Measurements from ENCODE around the gene RIPK4. TPM values are rescaled to one million over a fixed set of nuclear protein-coding genes. Genes with fewer than 3 reads are reported as not detected.

The RIPK4 gene
- total and polyA plus RNA-seq, 2 of the 13 experiments (the other 11 are each of a cell fraction or from before 2014, with no cell fraction given), result 3.1 to 4.9 TPM

DNA sequence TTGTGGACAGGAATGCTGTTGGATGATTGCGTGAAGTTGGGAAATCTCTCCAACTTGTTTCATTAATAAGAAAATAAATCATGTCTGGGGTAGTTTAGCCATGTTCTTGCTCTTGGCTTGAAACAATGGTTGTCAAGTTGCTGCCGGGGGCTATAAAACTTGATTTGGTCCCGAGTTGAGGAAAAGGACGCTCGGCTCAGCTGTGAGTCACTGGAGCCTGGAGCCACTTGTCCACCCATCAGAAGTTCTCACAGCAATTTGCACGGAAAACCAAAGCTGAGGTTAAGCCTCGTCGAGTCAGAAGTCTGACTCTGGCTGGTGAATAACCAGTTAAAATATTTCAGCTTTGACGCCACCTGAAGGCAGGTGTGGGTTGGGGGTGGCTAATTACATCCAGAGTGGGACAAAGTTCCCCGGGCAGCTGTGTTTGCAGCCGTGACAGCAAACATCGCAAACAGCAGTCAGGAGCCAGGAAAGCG, 19.7 kb upstream of the RIPK4 start (continued):
- TF ChIP-seq, protein P1, sequence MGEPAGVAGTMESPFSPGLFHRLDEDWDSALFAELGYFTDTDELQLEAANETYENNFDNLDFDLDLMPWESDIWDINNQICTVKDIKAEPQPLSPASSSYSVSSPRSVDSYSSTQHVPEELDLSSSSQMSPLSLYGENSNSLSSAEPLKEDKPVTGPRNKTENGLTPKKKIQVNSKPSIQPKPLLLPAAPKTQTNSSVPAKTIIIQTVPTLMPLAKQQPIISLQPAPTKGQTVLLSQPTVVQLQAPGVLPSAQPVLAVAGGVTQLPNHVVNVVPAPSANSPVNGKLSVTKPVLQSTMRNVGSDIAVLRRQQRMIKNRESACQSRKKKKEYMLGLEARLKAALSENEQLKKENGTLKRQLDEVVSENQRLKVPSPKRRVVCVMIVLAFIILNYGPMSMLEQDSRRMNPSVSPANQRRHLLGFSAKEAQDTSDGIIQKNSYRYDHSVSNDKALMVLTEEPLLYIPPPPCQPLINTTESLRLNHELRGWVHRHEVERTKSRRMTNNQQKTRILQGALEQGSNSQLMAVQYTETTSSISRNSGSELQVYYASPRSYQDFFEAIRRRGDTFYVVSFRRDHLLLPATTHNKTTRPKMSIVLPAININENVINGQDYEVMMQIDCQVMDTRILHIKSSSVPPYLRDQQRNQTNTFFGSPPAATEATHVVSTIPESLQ (CRISPR knock-in tag; conservative IDR thresholded peaks at IDR 0.05), result no peak
- TF ChIP-seq FOXM1 (CRISPR knock-in tag; IDR thresholded peaks at IDR 0.05) (no peak), SALL1 (CRISPR knock-in tag; IDR thresholded peaks at IDR 0.05) (peak; percentile 22; the same call in 1 of the 2 replicates), ZNF451 (CRISPR knock-in tag; IDR thresholded peaks at IDR 0.05) (no peak), HOXA7 (CRISPR knock-in tag; IDR thresholded peaks at IDR 0.05) (no peak), SP2 (CRISPR knock-in tag; IDR thresholded peaks at IDR 0.05) (no peak), AHR (CRISPR knock-in tag; IDR thresholded peaks at IDR 0.05) (no peak), ZNF136 (CRISPR knock-in tag; IDR thresholded peaks at IDR 0.05; ENCODE audit: low read depth) (no peak), HNF4G (IDR thresholded peaks at IDR 0.05; ENCODE audit: borderline replicate concordance, low read depth, low read length) (no peak), HNF4G (CRISPR knock-in tag; IDR thresholded peaks at IDR 0.05; ENCODE audit: borderline replicate concordance, low read depth) (no peak), ZNF446 (CRISPR knock-in tag; IDR thresholded peaks at IDR 0.05) (no peak), ZNF674 (CRISPR knock-in tag; IDR thresholded peaks at IDR 0.05; ENCODE audit: low read depth) (no peak), ZFP1 (CRISPR knock-in tag; IDR thresholded peaks at IDR 0.05) (no peak), ZNF138 (CRISPR knock-in tag; IDR thresholded peaks at IDR 0.05; ENCODE audit: low read depth) (no peak), HES4 (CRISPR knock-in tag; IDR thresholded peaks at IDR 0.05; ENCODE audit: borderline replicate concordance) (no peak), DR1 (CRISPR knock-in tag; IDR thresholded peaks at IDR 0.05) (no peak), ZNF543 (CRISPR knock-in tag; IDR thresholded peaks at IDR 0.05) (no peak), TEAD3 (CRISPR knock-in tag; optimal IDR thresholded peaks at IDR 0.05; ENCODE audit: borderline replicate concordance) (peak; percentile 50), ISX (CRISPR knock-in tag; conservative IDR thresholded peaks at IDR 0.05) (no peak)
- TF ChIP-seq, protein P2, sequence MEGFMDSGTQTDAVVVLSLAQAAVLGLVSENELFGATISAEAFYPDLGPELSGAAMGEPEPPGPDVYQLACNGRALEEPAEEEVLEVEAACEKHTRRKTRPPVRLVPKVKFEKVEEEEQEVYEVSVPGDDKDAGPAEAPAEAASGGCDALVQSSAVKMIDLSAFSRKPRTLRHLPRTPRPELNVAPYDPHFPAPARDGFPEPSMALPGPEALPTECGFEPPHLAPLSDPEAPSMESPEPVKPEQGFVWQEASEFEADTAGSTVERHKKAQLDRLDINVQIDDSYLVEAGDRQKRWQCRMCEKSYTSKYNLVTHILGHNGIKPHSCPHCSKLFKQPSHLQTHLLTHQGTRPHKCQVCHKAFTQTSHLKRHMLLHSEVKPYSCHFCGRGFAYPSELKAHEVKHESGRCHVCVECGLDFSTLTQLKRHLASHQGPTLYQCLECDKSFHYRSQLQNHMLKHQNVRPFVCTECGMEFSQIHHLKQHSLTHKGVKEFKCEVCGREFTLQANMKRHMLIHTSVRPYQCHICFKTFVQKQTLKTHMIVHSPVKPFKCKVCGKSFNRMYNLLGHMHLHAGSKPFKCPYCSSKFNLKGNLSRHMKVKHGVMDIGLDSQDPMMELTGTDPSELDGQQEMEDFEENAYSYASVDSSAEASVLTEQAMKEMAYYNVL (CRISPR knock-in tag; IDR thresholded peaks at IDR 0.05; ENCODE audit: borderline replicate concordance), result no peak
- TF ChIP-seq, protein P3, sequence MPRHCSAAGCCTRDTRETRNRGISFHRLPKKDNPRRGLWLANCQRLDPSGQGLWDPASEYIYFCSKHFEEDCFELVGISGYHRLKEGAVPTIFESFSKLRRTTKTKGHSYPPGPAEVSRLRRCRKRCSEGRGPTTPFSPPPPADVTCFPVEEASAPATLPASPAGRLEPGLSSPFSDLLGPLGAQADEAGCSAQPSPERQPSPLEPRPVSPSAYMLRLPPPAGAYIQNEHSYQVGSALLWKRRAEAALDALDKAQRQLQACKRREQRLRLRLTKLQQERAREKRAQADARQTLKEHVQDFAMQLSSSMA (CRISPR knock-in tag; IDR thresholded peaks at IDR 0.05), result no peak
- TF ChIP-seq, protein P4, sequence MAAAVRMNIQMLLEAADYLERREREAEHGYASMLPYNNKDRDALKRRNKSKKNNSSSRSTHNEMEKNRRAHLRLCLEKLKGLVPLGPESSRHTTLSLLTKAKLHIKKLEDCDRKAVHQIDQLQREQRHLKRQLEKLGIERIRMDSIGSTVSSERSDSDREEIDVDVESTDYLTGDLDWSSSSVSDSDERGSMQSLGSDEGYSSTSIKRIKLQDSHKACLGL (CRISPR knock-in tag; IDR thresholded peaks at IDR 0.05), result no peak
- TF ChIP-seq, protein P5, sequence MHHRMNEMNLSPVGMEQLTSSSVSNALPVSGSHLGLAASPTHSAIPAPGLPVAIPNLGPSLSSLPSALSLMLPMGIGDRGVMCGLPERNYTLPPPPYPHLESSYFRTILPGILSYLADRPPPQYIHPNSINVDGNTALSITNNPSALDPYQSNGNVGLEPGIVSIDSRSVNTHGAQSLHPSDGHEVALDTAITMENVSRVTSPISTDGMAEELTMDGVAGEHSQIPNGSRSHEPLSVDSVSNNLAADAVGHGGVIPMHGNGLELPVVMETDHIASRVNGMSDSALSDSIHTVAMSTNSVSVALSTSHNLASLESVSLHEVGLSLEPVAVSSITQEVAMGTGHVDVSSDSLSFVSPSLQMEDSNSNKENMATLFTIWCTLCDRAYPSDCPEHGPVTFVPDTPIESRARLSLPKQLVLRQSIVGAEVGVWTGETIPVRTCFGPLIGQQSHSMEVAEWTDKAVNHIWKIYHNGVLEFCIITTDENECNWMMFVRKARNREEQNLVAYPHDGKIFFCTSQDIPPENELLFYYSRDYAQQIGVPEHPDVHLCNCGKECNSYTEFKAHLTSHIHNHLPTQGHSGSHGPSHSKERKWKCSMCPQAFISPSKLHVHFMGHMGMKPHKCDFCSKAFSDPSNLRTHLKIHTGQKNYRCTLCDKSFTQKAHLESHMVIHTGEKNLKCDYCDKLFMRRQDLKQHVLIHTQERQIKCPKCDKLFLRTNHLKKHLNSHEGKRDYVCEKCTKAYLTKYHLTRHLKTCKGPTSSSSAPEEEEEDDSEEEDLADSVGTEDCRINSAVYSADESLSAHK (CRISPR knock-in tag; IDR thresholded peaks at IDR 0.05; ENCODE audit: borderline replicate concordance), result no peak
- TF ChIP-seq, protein P6, sequence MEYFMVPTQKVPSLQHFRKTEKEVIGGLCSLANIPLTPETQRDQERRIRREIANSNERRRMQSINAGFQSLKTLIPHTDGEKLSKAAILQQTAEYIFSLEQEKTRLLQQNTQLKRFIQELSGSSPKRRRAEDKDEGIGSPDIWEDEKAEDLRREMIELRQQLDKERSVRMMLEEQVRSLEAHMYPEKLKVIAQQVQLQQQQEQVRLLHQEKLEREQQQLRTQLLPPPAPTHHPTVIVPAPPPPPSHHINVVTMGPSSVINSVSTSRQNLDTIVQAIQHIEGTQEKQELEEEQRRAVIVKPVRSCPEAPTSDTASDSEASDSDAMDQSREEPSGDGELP (IDR thresholded peaks at IDR 0.05; ENCODE audit: borderline replicate concordance, low read depth), result peak; percentile 82
